GM12874 (cell line): ENCODE data around the gene RUNX2.

Source experiments
- CTCF ChIP-seq: IDR thresholded peaks from 2 replicates; pipeline ENCODE4 v1.5.1; 2011; ENCODE audit warnings: low read depth, mild to moderate bottlenecking, control low read depth, low read length, moderate library complexity; ENCODE audit not compliant: insufficient read depth

Gene RUNX2

GRCh38 chr6:45653117-45653883 lies 325.2 kb downstream of the RUNX2 start:
- TF ChIP-seq CTCF: no peak

GRCh38 chr6:45654673-45655072 lies 326.5 kb downstream of the RUNX2 start:
- no peak for TF ChIP-seq CTCF

GRCh38 chr6:45655745-45656476 lies 327.8 kb downstream of the RUNX2 start:
- no peak for TF ChIP-seq CTCF

- TF ChIP-seq CTCF: no peak
Measured at GRCh38 chr6:45657226-45657625, 329.1 kb downstream of the RUNX2 start.

- no peak for TF ChIP-seq CTCF
Measured at GRCh38 chr6:45658400-45658799, 330.3 kb downstream of the RUNX2 start.

- no peak for TF ChIP-seq CTCF
Measured at GRCh38 chr6:45658958-45659357, 330.8 kb downstream of the RUNX2 start.

GRCh38 chr6:45661661-45662060 lies 333.5 kb downstream of the RUNX2 start:
- no peak for TF ChIP-seq CTCF
